Activated naive CD4-positive, alpha-beta T cell (primary cell): ENCODE measurements around the gene TOMM20.
"Not testable (repeated sequence)": the region's sequence is repeated elsewhere in the genome, so short reads cannot be mapped to it uniquely, and the experiment has no call there.

Experiments
- DNase-seq, 4 experiments: peaks; one replicate each; lab custom pipeline; 2025; lab: John Stamatoyannopoulos, UW

The TOMM20 gene

DNA sequence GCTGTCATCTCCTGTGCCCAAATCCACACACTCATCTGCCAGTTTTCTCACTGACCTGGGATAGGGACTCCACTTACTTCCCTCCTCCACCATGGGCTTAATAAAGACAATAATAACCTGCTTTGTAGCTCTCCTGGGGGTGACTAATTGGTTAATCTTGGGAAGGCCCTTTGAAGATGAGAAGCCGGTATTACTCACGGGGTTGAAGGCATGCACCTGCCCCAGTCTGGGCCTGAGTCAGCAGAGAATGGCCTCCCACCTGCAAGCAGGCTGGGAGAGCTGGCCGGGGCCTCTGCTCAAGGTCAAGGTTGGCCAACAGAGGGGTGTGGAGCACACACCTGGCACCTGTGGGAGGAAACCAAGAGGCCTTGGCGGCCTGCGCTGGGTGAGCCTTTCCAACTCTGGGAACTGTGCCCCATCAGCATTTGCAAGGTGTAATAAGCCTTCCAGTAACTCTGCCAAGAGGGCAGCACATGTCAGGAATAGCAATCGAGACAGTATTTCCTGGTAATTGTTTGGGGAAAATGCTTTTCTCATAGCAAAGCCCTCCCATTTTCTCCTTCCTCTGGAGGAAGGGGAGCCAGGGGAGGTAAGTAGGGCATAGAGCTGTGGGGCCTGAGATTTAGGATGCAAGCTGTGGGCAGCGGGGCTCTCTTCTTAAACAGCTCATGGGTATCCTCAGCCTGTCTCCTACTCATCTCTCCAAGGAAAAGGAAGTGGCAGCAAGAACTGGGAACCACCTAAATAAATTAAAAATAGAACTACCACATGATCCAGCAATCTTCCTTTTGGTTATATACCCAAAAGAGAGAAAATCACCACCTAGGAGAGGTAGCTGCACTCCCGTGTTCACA lies 49.0 kb downstream of the TOMM20 start:
- no peak for DNase-seq

DNA sequence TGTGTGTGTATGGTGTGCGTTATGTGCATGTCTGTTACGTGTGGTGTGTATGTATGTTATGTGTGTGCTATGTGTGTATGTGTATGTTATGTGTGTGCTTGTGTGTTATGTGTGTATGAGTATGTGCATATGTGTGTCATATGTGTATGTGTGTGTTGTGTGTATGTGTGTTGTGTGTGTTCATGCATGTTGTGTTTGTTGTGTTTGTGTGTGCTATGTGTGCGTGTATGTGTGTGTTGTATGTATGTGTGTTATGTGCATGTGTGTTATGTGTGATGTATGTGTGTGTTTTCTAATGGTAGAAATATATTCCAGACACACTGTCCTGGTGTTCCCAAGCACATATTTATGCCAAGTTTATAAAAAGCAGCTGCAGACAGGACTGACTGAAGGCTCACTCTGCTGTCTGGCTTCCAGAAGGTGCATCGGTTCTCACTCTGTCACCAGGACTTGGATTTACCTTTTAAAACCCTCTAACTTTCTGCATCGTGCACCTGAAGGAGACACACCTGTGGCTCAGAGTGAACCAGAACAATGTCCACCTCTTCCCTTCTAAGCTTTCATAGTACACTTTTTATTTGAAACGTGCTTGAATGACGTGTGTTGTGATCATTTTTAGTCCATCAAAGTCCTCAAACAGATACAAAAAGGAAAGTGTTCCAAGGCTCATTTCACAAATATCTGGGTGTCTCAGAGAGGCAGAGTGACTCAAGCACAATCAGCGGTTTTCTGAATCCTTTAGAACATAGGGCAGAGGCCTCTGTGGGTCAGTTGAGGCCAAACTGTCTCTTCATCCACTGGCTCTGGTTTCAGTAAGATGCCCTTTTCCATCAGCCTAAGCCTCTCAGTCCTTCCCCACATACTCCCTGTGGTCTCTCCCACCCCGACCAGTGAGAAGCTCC lies 49.9 kb downstream of the TOMM20 start:
- DNase-seq = no peak

DNA sequence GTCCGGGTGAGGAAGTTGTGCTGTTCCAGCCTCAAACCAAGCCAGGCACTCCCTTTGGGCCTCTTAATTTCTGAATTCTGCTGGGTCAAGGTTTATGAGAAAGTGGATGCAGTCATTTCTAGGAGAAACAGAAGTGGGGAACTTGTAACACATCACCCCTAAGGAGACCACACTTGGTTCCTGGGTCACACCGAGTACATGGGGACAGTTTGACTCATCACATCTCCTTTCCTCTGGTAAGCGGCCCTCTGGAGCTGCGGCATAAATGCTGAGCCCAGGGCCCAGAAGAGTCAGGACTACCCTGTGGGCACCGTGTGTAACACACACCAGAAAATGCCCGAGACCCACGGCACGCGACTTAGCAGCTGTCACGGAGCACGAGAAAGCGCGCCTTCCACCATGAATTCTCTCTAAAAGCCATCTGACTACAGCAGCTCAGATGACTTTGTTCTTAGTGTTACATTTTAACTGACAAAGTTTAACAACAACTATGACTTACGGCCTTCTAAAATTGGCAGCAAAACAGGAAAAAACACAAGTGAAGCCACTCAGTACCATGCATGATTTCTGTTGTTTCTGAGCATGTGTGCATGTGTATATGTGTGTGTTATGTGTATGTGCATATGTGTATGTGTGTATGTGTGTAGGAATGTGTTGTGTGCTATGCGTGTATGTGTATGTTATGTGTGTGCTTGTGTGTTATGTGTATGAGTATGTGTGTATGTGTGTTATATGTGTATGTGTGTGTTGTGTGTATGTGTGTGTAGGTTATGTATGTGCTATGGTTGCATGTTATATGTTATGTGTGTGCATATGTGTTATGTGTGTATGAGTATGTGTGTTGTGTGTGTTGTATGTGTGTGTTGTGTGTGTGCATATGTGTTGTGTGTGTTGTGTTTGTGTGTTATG lies 50.8 kb downstream of the TOMM20 start:
- DNase-seq = no peak

DNA sequence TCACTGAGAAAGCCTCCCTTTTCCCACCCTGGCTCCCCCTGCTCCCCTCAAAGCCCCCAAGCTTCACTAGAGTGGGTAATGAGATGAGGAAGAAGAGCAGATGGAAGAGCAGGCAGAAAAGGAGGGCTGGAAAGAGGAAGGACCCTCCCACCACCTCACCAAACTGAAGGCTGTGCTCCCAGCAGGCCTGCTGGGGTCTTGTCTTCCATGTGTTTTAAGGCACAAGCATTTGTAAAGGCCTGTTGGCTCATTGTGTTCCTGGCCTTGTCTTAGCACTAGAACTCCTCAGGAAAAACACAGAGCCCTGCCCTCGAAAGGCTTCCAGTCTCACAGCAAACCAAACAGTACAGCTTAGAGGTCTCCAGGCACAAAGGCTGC lies 51.5 kb downstream of the TOMM20 start:
- no peak for DNase-seq

DNA sequence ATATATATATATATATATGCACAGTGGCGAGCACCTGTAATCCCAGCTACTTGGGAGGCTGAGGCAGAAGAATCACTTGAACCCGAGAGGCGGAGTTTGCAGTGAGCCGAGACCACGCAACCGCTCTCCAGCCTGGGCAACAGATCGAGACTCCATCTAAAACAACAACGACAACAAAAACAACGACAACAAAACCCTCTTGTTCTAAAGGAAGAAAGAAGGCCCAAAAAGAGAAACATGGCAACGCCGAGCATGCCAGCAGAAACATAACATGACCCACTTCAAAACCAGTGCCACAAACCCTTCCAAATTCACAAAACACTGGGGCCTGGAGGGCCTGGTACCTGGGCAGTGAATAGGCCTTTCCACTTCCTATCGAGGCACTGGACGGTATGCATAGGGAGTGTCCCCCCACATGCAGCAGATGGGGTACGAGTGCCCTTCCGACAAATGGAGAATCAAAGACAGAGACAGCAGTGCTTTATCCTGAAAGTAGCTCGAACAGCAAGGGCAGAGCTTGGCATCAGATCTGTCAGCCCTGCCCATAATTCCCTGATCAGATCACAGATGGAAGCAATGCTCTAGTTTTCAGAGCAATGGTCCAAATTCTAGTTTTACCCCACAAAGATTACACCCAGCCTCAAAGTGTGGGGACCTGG lies 52.0 kb downstream of the TOMM20 start:
- no peak for DNase-seq

DNA sequence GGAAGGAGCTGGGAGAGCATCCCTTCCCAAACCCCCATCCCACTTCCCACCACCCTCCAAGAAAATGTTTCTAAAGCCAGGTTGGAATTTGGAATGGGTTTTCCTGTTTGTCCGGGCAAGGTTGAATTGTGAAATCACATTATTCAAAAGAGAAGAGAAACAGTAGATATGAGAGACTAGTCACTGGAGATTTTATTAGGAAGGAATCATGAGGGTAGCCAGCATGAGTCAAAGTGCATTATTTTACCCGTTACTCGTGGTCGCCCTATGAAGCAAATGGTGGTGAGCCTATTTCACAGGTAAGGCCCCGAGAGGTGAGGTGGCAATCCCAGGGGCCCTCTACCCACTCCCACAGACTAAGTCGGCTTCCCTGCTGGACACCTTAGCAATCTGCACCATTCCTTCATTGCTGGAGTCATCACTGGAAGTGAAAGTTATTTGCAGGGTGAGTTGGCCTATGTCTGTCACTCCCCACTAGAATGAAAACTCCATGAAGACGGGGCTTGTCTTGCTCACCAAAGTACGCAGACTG lies 52.8 kb downstream of the TOMM20 start:
- no peak for DNase-seq

DNA sequence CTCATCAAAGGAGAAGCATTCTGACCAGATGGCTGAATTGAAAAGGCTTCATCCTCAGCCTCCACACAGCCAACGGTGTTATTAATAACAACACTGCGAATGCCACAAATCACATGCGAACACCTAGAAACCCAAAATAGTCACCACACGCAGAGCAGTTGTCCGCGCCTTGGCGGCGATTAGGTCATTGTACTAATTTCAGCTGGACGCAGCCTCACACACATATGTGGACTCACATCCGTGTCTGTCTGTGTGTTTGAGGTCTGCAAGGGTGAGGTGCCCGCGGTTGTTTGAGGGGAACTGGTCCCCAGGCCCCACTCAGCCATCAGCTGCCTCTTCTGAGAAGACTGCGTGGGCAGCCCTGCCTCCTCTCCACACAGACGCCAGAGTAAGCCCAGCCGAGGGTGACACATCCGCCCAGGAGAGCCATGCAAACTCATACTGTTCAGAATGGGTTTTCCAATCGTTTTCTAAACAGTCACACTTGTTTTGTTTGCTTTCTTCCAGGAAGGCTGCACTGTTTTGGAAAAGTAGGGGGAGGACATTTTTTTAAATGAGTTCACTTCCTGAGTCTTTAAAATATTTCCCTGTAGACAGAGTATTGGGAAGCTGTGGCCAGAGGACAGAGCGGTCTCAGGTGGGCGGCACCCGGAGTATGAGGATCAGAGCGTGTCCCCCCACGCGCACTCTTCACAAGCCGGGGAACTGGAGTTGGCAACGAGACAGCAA lies 53.4 kb downstream of the TOMM20 start:
- DNase-seq = peak in 1 of 4 experiments; percentile 12

DNA sequence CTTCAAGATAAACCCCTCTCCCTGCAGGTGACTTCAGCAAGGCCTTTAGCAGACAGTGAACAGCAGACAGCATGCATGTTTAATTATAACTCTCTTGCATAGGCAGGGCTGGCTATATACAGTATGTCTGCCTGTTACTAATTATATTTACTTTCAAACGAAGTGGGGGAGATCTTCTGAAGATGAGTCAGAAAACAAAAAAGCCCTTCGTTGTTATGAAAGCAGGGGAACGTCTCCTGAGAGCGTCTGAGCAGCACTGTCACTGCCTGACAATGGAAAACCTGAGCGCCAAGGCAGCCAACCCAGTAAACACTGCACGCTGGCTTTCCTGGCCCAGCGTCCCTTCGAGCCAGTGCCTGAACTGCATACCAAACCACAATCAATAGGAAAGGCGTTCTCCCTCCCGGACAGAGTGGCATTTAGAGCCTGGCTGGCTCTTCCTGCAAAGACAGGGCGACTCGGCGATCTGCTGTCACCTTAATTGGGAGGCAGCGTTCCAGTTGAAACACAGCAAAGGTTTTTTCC lies 54.1 kb downstream of the TOMM20 start:
- peak in 1 of 4 experiments; percentile 17 for DNase-seq

DNA sequence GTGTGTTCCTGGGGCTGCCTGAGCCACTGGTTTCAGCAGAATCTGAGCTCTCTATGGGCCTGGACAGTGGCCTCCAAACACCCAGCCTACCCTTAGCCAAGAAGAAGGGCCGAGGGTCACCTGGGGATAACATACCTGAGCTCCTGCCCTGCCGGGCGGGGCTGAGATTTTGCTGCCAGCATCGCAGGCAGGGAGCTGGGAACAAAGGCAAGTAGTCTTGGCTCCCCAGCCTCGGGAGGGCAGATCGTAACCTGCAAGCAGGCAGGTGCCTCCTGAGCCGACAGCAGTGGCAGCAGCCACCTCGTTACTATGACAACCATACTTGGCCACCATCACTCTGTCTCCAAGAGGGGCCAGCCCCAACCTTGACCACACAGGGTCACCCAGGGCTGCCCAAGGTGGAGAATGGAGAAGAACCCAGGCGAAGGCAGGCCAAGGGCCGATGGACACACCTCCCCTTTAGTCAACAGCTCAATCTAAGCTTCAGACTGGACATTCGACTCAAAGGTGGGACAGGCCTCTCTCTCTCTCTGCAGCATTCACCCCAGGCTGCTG lies 54.6 kb downstream of the TOMM20 start:
- no peak for DNase-seq

DNA sequence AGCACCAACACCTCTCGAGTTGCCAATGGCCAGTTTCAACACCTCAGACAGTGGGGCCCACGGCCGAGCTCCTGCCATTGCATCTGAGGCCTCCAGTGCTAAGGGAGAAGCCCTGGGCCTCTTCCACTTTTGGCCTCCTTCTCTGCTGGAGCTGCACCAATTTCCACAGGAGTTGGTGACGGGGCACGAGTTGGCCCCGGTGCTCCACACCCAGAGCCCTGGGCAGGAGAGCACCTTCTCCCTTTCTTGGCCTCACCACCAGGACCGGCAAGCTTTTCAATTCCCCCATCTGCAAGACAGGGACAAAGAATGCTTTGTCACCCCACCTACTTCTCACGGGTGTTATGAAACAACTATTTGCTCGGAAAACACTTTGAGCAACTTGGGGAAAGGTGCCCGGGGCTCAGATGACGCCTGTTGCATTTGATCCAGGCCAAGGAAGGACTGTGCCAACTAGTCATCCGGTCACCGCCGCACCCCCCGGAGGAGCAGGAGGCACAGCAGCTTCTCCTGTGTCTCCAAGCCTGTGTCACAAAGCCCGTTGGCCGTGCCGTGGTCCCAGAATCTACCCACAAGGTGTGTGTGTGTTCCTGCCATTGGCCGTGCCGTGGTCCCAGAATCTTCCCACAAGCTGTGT lies 55.2 kb downstream of the TOMM20 start:
- DNase-seq = no peak

DNA sequence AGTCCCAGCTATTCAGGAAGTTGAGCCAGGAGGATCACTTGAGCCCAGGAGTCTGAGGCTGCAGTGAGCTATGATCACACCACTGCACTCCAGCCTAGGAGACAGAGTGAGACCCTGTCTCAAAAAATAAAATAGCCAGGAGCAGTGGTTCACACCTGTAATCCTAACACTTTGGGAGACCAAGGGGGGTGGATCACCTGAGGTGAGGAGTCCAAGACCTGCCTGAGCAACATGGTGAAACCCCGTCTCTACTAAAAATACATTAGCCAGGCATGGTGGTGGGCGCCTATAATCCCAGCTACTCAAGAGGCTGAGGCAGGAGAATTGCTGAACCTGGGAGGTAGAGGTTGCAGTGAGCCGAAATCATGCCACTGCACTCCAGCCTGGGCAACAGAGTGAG lies 56.1 kb downstream of the TOMM20 start:
- DNase-seq = not testable (repeated sequence)

DNA sequence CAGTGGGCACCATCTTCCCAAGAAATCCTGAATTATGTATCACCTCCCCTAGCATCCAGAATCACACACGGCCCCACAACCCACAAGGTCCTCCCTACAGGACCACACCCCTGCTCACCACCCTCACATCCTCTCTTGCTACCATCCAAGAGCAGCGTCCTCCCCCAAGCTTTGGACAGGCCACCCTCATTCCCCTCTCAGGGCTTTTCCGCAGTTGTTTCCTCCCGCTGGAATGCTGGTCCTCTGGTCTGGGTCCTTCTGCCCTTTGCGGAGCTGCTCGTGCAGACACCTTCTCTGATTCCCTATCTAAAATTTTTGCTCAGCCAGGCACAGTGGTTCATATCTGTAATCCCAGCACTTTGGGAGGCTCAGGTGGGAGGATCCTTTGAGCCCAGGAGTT lies 56.5 kb downstream of the TOMM20 start:
- DNase-seq = no peak

DNA sequence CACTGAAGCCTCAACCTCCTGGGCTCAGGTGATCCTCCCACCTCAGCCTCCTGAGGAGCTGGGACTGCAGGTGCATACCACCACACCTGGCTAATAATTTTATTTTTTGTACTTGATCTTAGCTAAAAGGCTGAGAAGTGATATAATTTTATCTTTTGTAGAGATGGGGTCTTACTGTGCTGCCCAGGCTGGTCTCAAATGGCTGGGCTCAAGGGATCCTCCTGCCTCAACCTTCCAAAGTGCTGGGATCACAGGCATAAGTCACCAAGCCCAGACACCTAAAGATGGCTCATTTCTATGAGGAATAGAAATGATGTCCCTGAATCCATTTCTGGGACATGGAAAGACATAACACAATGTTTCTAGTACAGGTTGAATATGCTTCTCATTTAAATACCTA lies 57.8 kb downstream of the TOMM20 start:
- DNase-seq = no peak

DNA sequence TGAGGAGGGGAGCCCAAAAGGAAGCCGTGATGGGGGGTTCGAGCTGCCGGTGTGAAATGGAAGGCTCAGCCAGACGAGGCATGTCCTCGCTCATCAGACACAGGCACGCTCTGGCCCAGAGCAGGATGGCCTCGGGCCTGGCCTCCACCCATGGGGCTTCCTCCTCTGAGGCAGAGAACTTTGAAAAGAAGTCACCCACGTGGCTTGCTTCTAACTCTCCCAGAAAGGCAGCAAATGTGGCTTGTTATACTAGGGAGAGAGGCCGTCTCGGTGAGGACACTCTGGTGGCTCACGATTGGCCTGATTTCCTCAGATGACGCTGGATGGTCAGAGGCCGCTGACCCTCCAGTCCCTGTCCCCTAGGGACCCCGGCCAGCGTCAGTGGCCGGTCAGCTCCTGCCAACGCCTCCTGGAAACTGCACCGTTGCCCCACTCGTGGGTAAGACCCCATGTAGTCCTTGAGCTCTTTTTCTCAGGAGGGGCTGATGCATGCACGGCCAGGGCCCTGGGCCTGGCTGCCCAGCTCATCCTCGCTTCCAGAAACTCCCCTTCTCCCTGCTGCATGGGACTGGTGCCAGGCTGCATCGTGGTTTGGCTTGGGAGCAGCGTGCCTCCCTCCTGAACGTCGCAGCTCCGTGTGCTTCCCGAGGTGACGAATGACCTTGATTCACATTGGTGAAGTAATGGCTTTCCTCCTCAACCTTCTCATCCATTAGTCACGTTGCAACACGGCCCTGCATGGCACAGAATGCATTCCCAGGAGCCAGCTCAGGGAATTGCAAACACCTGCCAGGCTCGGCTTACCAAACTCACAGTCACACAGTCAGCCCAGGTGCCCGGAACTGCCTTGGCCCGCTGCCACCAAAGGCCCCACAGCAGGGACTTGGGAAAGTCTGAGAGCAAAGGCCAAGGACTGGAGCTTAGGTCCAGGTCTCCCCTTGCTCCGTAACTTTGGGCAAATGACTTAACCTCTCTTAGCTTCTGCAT lies 58.8 kb downstream of the TOMM20 start:
- DNase-seq = no peak

DNA sequence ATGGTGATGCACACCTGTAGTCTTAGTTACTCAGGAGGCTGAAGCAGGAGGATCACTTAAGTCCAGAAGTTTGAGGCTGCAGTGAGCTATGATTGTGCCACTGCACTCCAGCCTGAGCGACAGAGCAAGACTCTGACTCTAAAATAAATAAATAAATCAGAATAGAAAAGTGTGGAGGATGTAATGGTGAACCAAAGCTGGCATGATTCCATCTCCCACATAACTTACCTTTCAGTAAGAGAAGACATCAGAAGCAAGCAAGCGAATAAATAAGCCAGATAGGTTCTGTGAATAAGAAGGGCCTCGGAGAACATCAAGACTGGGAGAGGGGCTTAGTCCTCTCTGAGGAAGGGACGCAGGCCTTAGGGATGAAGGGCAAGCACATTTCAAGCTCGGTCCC lies 59.5 kb downstream of the TOMM20 start:
- DNase-seq = no peak

DNA sequence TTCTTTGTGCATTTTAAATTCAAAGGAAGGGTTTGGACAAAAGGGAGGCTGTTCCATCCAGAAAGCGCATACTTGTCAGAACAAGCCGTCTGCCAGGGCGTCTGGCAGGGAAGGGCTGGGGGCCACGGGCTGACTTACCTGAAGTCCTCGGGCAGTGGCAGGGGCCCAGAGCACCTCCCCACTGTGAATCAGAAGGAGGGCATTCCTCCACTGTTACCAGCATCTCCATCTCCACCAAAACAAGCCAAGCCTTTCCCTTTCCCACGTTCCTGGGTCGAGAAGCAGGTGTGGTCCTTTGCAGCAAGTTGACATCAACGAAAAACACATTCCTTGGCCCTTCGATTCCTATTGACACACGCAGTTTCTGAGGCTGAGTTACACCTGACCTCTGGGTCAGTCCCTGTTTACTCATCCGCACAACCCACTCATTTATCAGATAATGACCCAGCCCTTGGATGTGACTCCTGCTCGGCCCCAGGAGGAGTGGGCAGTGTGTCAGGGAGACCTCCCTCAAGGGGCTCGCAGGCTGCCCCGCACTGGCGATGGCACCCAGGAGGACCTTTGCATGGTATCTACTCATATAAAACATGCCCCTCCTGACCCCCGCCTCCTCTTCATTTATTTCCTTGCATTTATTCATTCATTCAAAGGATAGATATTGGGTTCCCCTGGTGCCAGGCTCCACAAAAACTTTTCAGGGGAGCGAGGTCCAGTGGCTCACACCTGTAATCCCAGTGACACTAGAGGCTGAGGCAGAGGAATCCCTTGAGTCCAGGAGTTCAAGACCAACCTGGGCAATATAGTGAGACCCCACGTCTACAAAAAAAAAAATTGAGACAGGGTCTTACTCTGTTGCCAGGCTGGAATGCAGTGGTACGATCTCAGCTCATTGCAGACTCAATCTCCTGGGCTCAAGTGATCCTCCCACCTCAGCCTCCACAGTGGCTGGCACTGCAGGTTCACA lies 60.2 kb downstream of the TOMM20 start:
- DNase-seq = no peak
